HepG2 (cell line): Measurements from ENCODE around the gene COMMD4. TPM values are rescaled to one million over a fixed set of nuclear protein-coding genes. Genes with fewer than 3 reads are reported as not detected.

Experiments
- BATF2 ChIP-seq: sonication (generic); formaldehyde crosslinking; IDR thresholded peaks from 2 replicates; pipeline ENCODE4 v1.8.0; 2022; ENCODE audit warnings: mild to moderate bottlenecking, missing genetic modification reagents, moderate library complexity
- CEBPZ ChIP-seq: IDR thresholded peaks from 2 replicates; pipeline ENCODE4 v1.6.1; 2012; ENCODE audit warnings: low read length, improper control_type of control experiment
- DR1 ChIP-seq: sonication (generic); formaldehyde crosslinking; IDR thresholded peaks from 2 replicates; pipeline ENCODE4 v1.8.0; 2021; ENCODE audit warnings: mild to moderate bottlenecking, missing genetic modification reagents, inconsistent platforms
- GRHL1 ChIP-seq: sonication (generic); formaldehyde crosslinking; conservative IDR thresholded peaks from 2 replicates; pipeline ENCODE4 v1.8.0; 2022; ENCODE audit warnings: missing genetic modification reagents
- KDM6A ChIP-seq: IDR thresholded peaks from 2 replicates; pipeline ENCODE4 v1.6.1; 2016; ENCODE audit warnings: low read depth
- NONO ChIP-seq, 2 experiments: fragments of 450-650 bp in 1 of 2; sonication (generic) in 1 of 2; formaldehyde crosslinking in 1 of 2; IDR thresholded peaks in 1 of 2; conservative IDR thresholded peaks in 1 of 2; 2 replicates each; pipeline versions ENCODE4 v1.6.1 to v1.8.0; 2017 to 2022; ENCODE audit warnings: mild to moderate bottlenecking in 1 of 2, missing genetic modification reagents in 1 of 2, moderate library complexity in 1 of 2
- NR2F6 ChIP-seq, 2 experiments: IDR thresholded peaks; 2 replicates each; pipeline ENCODE4 v1.6.1; 2016; ENCODE audit warnings: antibody characterized with exemption in 1 of 2, mild to moderate bottlenecking in 1 of 2
- RBFOX2 ChIP-seq: fragments of 200-400 bp; formaldehyde crosslinking; IDR thresholded peaks from 2 replicates; pipeline ENCODE4 v1.6.1; 2017; ENCODE audit warnings: low read depth, mild to moderate bottlenecking, low read length
- TBX2 ChIP-seq: sonication (generic); formaldehyde crosslinking; IDR thresholded peaks from 2 replicates; pipeline ENCODE4 v1.5.0; 2020; ENCODE audit warnings: missing genetic modification reagents, mild to moderate bottlenecking, borderline replicate concordance
- THYN1 ChIP-seq: sonication (generic); formaldehyde crosslinking; IDR thresholded peaks from 2 replicates; pipeline ENCODE4 v1.8.1; 2023; ENCODE audit warnings: low read depth, mild to moderate bottlenecking, moderate library complexity, missing genetic modification reagents, borderline replicate concordance
- TRIM24 ChIP-seq: sonication (generic); formaldehyde crosslinking; IDR thresholded peaks from 2 replicates; pipeline ENCODE4 v1.8.0; 2022; ENCODE audit warnings: mild to moderate bottlenecking, missing genetic modification reagents
- WIZ ChIP-seq: sonication (generic); formaldehyde crosslinking; IDR thresholded peaks from 2 replicates; pipeline ENCODE4 v1.5.1; 2020; ENCODE audit warnings: mild to moderate bottlenecking, missing genetic modification reagents
- ZFX ChIP-seq: sonication (generic); formaldehyde crosslinking; IDR thresholded peaks from 2 replicates; pipeline ENCODE4 v1.4.0; 2020; ENCODE audit warnings: mild to moderate bottlenecking, low read depth, missing genetic modification reagents, moderate library complexity
- ZFY ChIP-seq: sonication (generic); formaldehyde crosslinking; IDR thresholded peaks from 2 replicates; pipeline ENCODE4 v1.4.0; 2020; ENCODE audit warnings: missing genetic modification reagents
- ZNF17 ChIP-seq: sonication (generic); formaldehyde crosslinking; IDR thresholded peaks from 2 replicates; pipeline ENCODE4 v1.5.0; 2020; ENCODE audit warnings: mild to moderate bottlenecking, missing genetic modification reagents
- ZNF232 ChIP-seq: sonication (generic); formaldehyde crosslinking; IDR thresholded peaks from 2 replicates; pipeline ENCODE4 v1.4.0; 2020; ENCODE audit warnings: missing genetic modification reagents, borderline replicate concordance
- ZNF547 ChIP-seq: sonication (generic); formaldehyde crosslinking; IDR thresholded peaks from 2 replicates; pipeline ENCODE4 v1.5.1; 2020; ENCODE audit warnings: mild to moderate bottlenecking, missing genetic modification reagents
- ZNF549 ChIP-seq: sonication (generic); formaldehyde crosslinking; IDR thresholded peaks from 2 replicates; pipeline ENCODE4 v1.5.0; 2020; ENCODE audit warnings: missing genetic modification reagents
- ZNF598 ChIP-seq: sonication (generic); formaldehyde crosslinking; IDR thresholded peaks from 2 replicates; pipeline ENCODE4 v1.5.1; 2020; ENCODE audit warnings: mild to moderate bottlenecking, missing genetic modification reagents, borderline replicate concordance
- ZNF639 ChIP-seq: conservative IDR thresholded peaks from 2 replicates; pipeline ENCODE4 v1.6.1; 2018; ENCODE audit warnings: missing genetic modification reagents
- ZNF644 ChIP-seq: IDR thresholded peaks from 2 replicates; pipeline ENCODE4 v1.6.1; 2016; ENCODE audit warnings: low read depth
- ZNF672 ChIP-seq: sonication (generic); formaldehyde crosslinking; IDR thresholded peaks from 2 replicates; pipeline ENCODE4 v1.8.1; 2022; ENCODE audit warnings: missing genetic modification reagents
- ZNF780A ChIP-seq: sonication (generic); formaldehyde crosslinking; IDR thresholded peaks from 2 replicates; pipeline ENCODE4 v1.8.0; 2022; ENCODE audit warnings: mild to moderate bottlenecking, missing genetic modification reagents, moderate library complexity
- polyA plus RNA-seq, 8 experiments: library from polyadenylated mRNA; depleted of rRNA in 3 of 8; stranded (reverse) in 7 of 8; unstranded in 1 of 8; fragments of >200 nt; fragmentation: Illumina TruSeq in 4 of 8; extraction: Trizol in 4 of 8; gene quantifications; 2 replicates each; pipeline versions ENCODE4 v1.2.1 to v1.2.3, GENCODE V29; 2011 to 2016; ENCODE audit warnings: low read depth in 4 of 8, missing spikeins in 1 of 8, mixed read lengths in 1 of 8; ENCODE audit not compliant: insufficient read depth in 1 of 8
- total RNA-seq, 5 experiments: library from RNA; depleted of rRNA; stranded (reverse); fragments of >200 nt; fragmentation: Illumina TruSeq; extraction: Trizol; gene quantifications; 2 replicates each; pipeline ENCODE4 v1.2.3, GENCODE V29; 2016; ENCODE audit warnings: low read depth in 1 of 5

COMMD4 gene
- total and polyA plus RNA-seq, 2 of the 13 experiments (the other 11 are each of a cell fraction or from before 2014, with no cell fraction given) = 45.8 to 89.9 TPM

- TF ChIP-seq ZFX = peak; percentile 88
- TF ChIP-seq ZNF672 = no peak
- TF ChIP-seq ZNF644 = no peak
- no peak for TF ChIP-seq BATF2
- TF ChIP-seq NR2F6 (IDR thresholded peaks at IDR 0.05) = no peak
- 0 out of 2 replicates have a peak, but pooled peaks have one; percentile 12 for TF ChIP-seq NR2F6 (CRISPR knock-in tag; IDR thresholded peaks at IDR 0.05)
- no peak for TF ChIP-seq TRIM24 (CRISPR knock-in tag)
- TF ChIP-seq ZNF17 = no peak
- no peak for TF ChIP-seq ZNF780A (CRISPR knock-in tag)
- TF ChIP-seq ZNF547 (CRISPR knock-in tag) = peak; percentile 56; the same call in 1 of the 2 replicates
- peak; percentile 85 for TF ChIP-seq ZFY (CRISPR knock-in tag)
- no peak for TF ChIP-seq WIZ (CRISPR knock-in tag)
- TF ChIP-seq GRHL1 (CRISPR knock-in tag) = no peak
- TF ChIP-seq CEBPZ = no peak
- TF ChIP-seq KDM6A (CRISPR knock-in tag) = no peak
- peak; percentile 74; the same call in 1 of the 2 replicates for TF ChIP-seq ZNF232 (CRISPR knock-in tag)
- no peak for TF ChIP-seq ZNF549 (CRISPR knock-in tag)
- no peak for TF ChIP-seq ZNF639 (CRISPR knock-in tag)
- TF ChIP-seq TBX2 (CRISPR knock-in tag) = peak; percentile 54; the same call in 1 of the 2 replicates
- TF ChIP-seq THYN1 (CRISPR knock-in tag) = no peak
- no peak for TF ChIP-seq DR1 (CRISPR knock-in tag)
- peak; percentile 83 for TF ChIP-seq ZNF598
- TF ChIP-seq NONO (IDR thresholded peaks at IDR 0.05) = no peak
- no peak; the same call in 1 of the 2 replicates for TF ChIP-seq NONO (CRISPR knock-in tag; conservative IDR thresholded peaks at IDR 0.05)
- peak; percentile 71 for TF ChIP-seq RBFOX2
Observed at GRCh38 chr15:75347222-75348033, 11.6 kb downstream of the COMMD4 start (continued).
